Measurements from ENCODE around the gene SLC27A1.

GRCh38 chr19:17450264-17451075 lies 19.9 kb upstream of the SLC27A1 start:
- TF ChIP-seq CTCF (IDR thresholded peaks at IDR 0.05; ENCODE audit: insufficient read depth, low read depth, low read length) (no peak), EZH2 (IDR thresholded peaks at IDR 0.05; ENCODE audit: insufficient read depth, low read length) (no peak)
